CD4-positive, alpha-beta T cell (primary cell): ENCODE results near the gene PTH2. TPM values are rescaled to one million over a fixed set of nuclear protein-coding genes. Genes with fewer than 3 reads are reported as not detected.

Experiments used
- ATAC-seq: fragments of 200-7000 bp; cut with Tn5 transposase; one replicate; pipeline ENCODE4 v1.10.0; 2022; ENCODE audit warnings: mild to moderate bottlenecking; ENCODE audit not compliant: poor library complexity
- CTCF ChIA-PET: fragments of 350-600 bp; sonication (Branson Sonifier 250); formaldehyde crosslinking; loops from one replicate; lab custom pipeline; 2021; ENCODE audit warnings: antibody characterized with exemption, inconsistent platforms; lab: Charles Lee
- POLR2A ChIA-PET: fragments of 350-600 bp; sonication (Branson Sonifier 250); formaldehyde crosslinking; loops from one replicate; lab custom pipeline; 2021; ENCODE audit warnings: antibody characterized with exemption, inconsistent platforms; lab: Charles Lee
- DNase-seq, 14 experiments: peaks; one replicate each; pipeline ENCODE4 v3.0.0-alpha.2; 2013 to 2020; ENCODE audit warnings: mixed read lengths in 2 of 14
- H3K27ac ChIP-seq, 2 donors: one replicate each; pipeline versions ENCODE4 v1.5.1 to v1.7.0; 2013; ENCODE audit warnings: low read length in 2 of 2, low read depth in 1 of 2, mild to moderate bottlenecking in 1 of 2
- H3K27me3 ChIP-seq, 2 experiments: 1 replicate in 1 of 2; 2 replicates in 1 of 2; pipeline versions ENCODE4 v1.6.1 to v1.7.0; 2013; ENCODE audit warnings: low read length in 2 of 2, control low read depth in 1 of 2, mild to moderate bottlenecking in 1 of 2, moderate library complexity in 1 of 2; ENCODE audit not compliant: insufficient read depth in 2 of 2, control insufficient read depth in 1 of 2
- H3K36me3 ChIP-seq: one replicate; pipeline ENCODE4 v1.6.1; 2013; ENCODE audit warnings: low read length, control low read depth; ENCODE audit not compliant: insufficient read depth
- H3K4me1 ChIP-seq: one replicate; pipeline ENCODE4 v1.6.1; 2013; ENCODE audit warnings: low read length, control low read depth; ENCODE audit not compliant: insufficient read depth
- H3K4me3 ChIP-seq: one replicate; pipeline ENCODE4 v1.5.1; 2013; ENCODE audit warnings: mild to moderate bottlenecking, low read length, moderate library complexity
- H3K9me3 ChIP-seq, 2 experiments: 1 replicate in 1 of 2; 2 replicates in 1 of 2; pipeline versions ENCODE4 v1.6.1 to v1.7.0; 2013; ENCODE audit warnings: low read length in 2 of 2, mild to moderate bottlenecking in 2 of 2, control low read depth in 1 of 2, moderate library complexity in 1 of 2; ENCODE audit not compliant: control insufficient read depth in 1 of 2, insufficient read depth in 1 of 2
- H3K27ac Mint-ChIP-seq: one replicate; pipeline ENCODE4 v1.8.0; 2020; ENCODE audit warnings: mixed read lengths
- H3K27me3 Mint-ChIP-seq: one replicate; pipeline ENCODE4 v1.8.0; 2021; ENCODE audit warnings: mixed read lengths
- H3K36me3 Mint-ChIP-seq: one replicate; pipeline ENCODE4 v1.8.0; 2021; ENCODE audit warnings: low read depth, mixed read lengths
- H3K4me1 Mint-ChIP-seq: one replicate; pipeline ENCODE4 v1.8.0; 2021; ENCODE audit warnings: low read depth, mixed read lengths
- H3K4me3 Mint-ChIP-seq: one replicate; pipeline ENCODE4 v1.8.0; 2020; ENCODE audit warnings: mild to moderate bottlenecking, mixed read lengths
- H3K9me3 Mint-ChIP-seq: one replicate; pipeline ENCODE4 v1.8.0; 2020; ENCODE audit warnings: mixed read lengths
- CTCF ChIP-seq: fragments of 200-600 bp; IDR thresholded peaks from one replicate; pipeline ENCODE4 v1.8.0; 2022; ENCODE audit warnings: antibody characterized with exemption, mild to moderate bottlenecking
- intact Hi-C, 2 experiments: fragments of 100-400 bp; cut with DNase I in 1 of 2; cut with micrococcal nuclease in 1 of 2; formaldehyde crosslinking; loops; one replicate each; pipeline versions ENCODE4 v1.15.1 to v1.9.0; 2023 to 2025; cut with DNase I, micrococcal nuclease
- total RNA-seq, 174 experiments: library from RNA in 2 of 174; stranded (reverse) in 2 of 174; gene quantifications; one replicate each; pipeline ENCODE4 v1.2.3 and lab custom pipeline; 2021 to 2026

Gene PTH2
- total RNA-seq, 2 experiments from 2014 or later: not detected

- Histone ChIP-seq H3K4me1 (peaks cover 56% of the 10 kb centered on the region), H3K27ac (no peak overlapping the region), H3K9me3 (no peaks in the 10 kb centered on the region), H3K36me3 (peaks cover 30% of the 10 kb centered on the region), H3K27me3 (no peaks in the 10 kb centered on the region), H3K4me3 (no peak overlapping the region)
- ChIA-PET CTCF (interaction anchor here (1.0 to 2.3 kb wide), 3 partner anchors 14 to 17 kb away, joined by 3 to 10 read pairs (median 4); partner anchors contain the start of gene FLT3LG), POLR2A (no interaction called here)
- no peak for TF ChIP-seq CTCF
- H3K4me3 Mint-ChIP-seq: peak overlapping the region; percentile 38
- H3K4me1 Mint-ChIP-seq: peaks cover 37% of the 10 kb centered on the region
- ATAC-seq (no peak), DNase-seq (no peak)
- intact Hi-C loops: no loop called here
- peaks cover 52% of the 10 kb centered on the region for H3K36me3 Mint-ChIP-seq
- H3K27ac Mint-ChIP-seq: peak overlapping the region; percentile 69
- no peaks in the 10 kb centered on the region for H3K27me3 Mint-ChIP-seq
- H3K9me3 Mint-ChIP-seq: no peaks in the 10 kb centered on the region
These were observed 33.1 kb upstream of the PTH2 start for GRCh38 chr19:49456326-49456725.

GRCh38 chr19:49455773-49456172, 32.5 kb upstream of the PTH2 start:
- H3K27ac Mint-ChIP-seq: peak overlapping the region; percentile 69
- ChIA-PET CTCF (interaction anchor here (1.0 to 1.5 kb wide), 2 partner anchors 15 to 18 kb away, joined by 3 to 4 read pairs; partner anchors contain the start of gene FLT3LG), POLR2A (interaction anchor here (5.7 kb wide), 1 partner anchor 15 kb away, joined by 120 read pairs; the partner anchor contains the start of gene FLT3LG)
- DNase-seq (no peak), ATAC-seq (no peak)
- H3K27me3 ChIP-seq: no peaks in the 10 kb centered on the region
- H3K27me3 Mint-ChIP-seq: no peaks in the 10 kb centered on the region
- peaks cover 40% of the 10 kb centered on the region for H3K4me1 Mint-ChIP-seq
- H3K9me3 Mint-ChIP-seq: no peaks in the 10 kb centered on the region
- peak overlapping the region; percentile 38 for H3K4me3 Mint-ChIP-seq
- no peaks in the 10 kb centered on the region for H3K9me3 ChIP-seq
- peaks cover 28% of the 10 kb centered on the region for H3K36me3 ChIP-seq
- no peak for TF ChIP-seq CTCF
- no peak overlapping the region for H3K4me3 ChIP-seq
- intact Hi-C loops: no loop called here
- peaks cover 54% of the 10 kb centered on the region for H3K36me3 Mint-ChIP-seq
- no peak overlapping the region for H3K27ac ChIP-seq
- peaks cover 60% of the 10 kb centered on the region for H3K4me1 ChIP-seq

- Mint-ChIP-seq H3K4me3 (peak overlapping the region; percentile 93), H3K4me1 (peaks cover 49% of the 10 kb centered on the region), H3K36me3 (peaks cover 53% of the 10 kb centered on the region), H3K27ac (peak overlapping the region; percentile 98), H3K27me3 (no peaks in the 10 kb centered on the region), H3K9me3 (no peaks in the 10 kb centered on the region)
- Histone ChIP-seq H3K36me3 (peaks cover 22% of the 10 kb centered on the region), H3K9me3 (no peaks in the 10 kb centered on the region), H3K27ac (peak overlapping the region; percentile 93 to 97), H3K27me3 (no peaks in the 10 kb centered on the region), H3K4me1 (peaks cover 70% of the 10 kb centered on the region), H3K4me3 (peak overlapping the region; percentile 71)
- ChIA-PET CTCF (interaction anchor here (1.2 to 3.8 kb wide), 4 partner anchors 17 to 116 kb away, joined by 5 to 24 read pairs (median 6); partner anchors contain the start of gene FLT3LG), POLR2A (interaction anchor here (0.6 to 5.7 kb wide), 20 partner anchors 12 to 228 kb away, joined by 3 to 120 read pairs (median 4); partner anchors contain the start of genes FLT3LG, KASH5, PRMT1 and RPL13A)
- TF ChIP-seq CTCF: no peak
- DNase-seq (peak in 3 of 14 experiments; percentile 51 to 64 (median 55)), ATAC-seq (peak; percentile 0)
- intact Hi-C loops: loop anchor here (1.0 to 2.0 kb wide), 6 partner anchors 15 to 43 kb away; partner anchors contain the start of genes RPS11 (in 2 of the 2), FLT3LG (in 1 of the 2) and RPL13A (in 1 of the 2)
These were observed 30.6 kb upstream of the PTH2 start for GRCh38 chr19:49453757-49454240.
